Loucy (cell line): ENCODE measurements around the gene PER2.
"Not testable (repeated sequence)": the region's sequence is repeated elsewhere in the genome, so short reads cannot be mapped to it uniquely, and the experiment has no call there.

Source experiments
- H2AFZ ChIP-seq: fragments of 200-600 bp; sonication (generic); 2 replicates; pipeline ENCODE4 v1.6.0; 2016; ENCODE audit warnings: antibody characterized with exemption, mild to moderate bottlenecking, low read length, moderate library complexity
- H3F3A ChIP-seq: fragments of 200-600 bp; 2 replicates; pipeline ENCODE4 v1.6.0; 2016; ENCODE audit warnings: antibody characterized with exemption, low read depth, mild to moderate bottlenecking
- H3K27me3 ChIP-seq: fragments of 200-600 bp; sonication (generic); 2 replicates; pipeline ENCODE4 v1.6.1; 2014; ENCODE audit warnings: low read length, mild to moderate bottlenecking; ENCODE audit not compliant: insufficient read depth, poor library complexity, severe bottlenecking
- H3K36me3 ChIP-seq: fragments of 200-600 bp; sonication (generic); 2 replicates; pipeline ENCODE4 v1.6.1; 2016; ENCODE audit warnings: low read length; ENCODE audit not compliant: insufficient read depth
- H3K4me1 ChIP-seq: fragments of 200-600 bp; sonication (generic); 2 replicates; pipeline ENCODE4 v1.5.1; 2014; ENCODE audit warnings: low read length, mild to moderate bottlenecking; ENCODE audit not compliant: insufficient read depth, poor library complexity, severe bottlenecking
- H3K4me2 ChIP-seq: fragments of 200-600 bp; sonication (generic); 2 replicates; pipeline ENCODE4 v1.6.0; 2014; ENCODE audit warnings: antibody characterized with exemption, low read length, low read depth, mild to moderate bottlenecking; ENCODE audit not compliant: poor library complexity, severe bottlenecking
- H3K4me3 ChIP-seq: fragments of 200-600 bp; sonication (generic); 2 replicates; pipeline ENCODE4 v1.5.1; 2014; ENCODE audit warnings: low read length, mild to moderate bottlenecking, mixed read lengths; ENCODE audit not compliant: poor library complexity, severe bottlenecking
- H3K79me2 ChIP-seq: fragments of 200-600 bp; sonication (generic); 2 replicates; pipeline ENCODE4 v1.6.1; 2014; ENCODE audit warnings: low read length; ENCODE audit not compliant: insufficient read depth
- H3K9ac ChIP-seq: fragments of 200-600 bp; sonication (generic); 2 replicates; pipeline ENCODE4 v1.6.0; 2014; ENCODE audit warnings: mild to moderate bottlenecking, low read depth, low read length, moderate library complexity; ENCODE audit not compliant: poor library complexity, severe bottlenecking
- H3K9me2 ChIP-seq: fragments of 200-600 bp; sonication (generic); replicated peaks from 2 replicates; pipeline ENCODE4 v1.6.1; 2016; ENCODE audit warnings: low read depth, low read length, mixed read lengths
- H3K9me3 ChIP-seq: fragments of 200-600 bp; sonication (generic); 2 replicates; pipeline ENCODE4 v1.6.1; 2014; ENCODE audit warnings: mild to moderate bottlenecking, antibody characterized with exemption, low read length, low read depth; ENCODE audit not compliant: insufficient read depth
- H4K20me1 ChIP-seq: fragments of 200-600 bp; sonication (generic); 2 replicates; pipeline ENCODE4 v1.6.0; 2014; ENCODE audit warnings: antibody characterized with exemption, low read length, mild to moderate bottlenecking; ENCODE audit not compliant: insufficient read depth, poor library complexity, severe bottlenecking
- EZH2phosphoT487 ChIP-seq: fragments of 200-600 bp; IDR thresholded peaks from 2 replicates; pipeline ENCODE4 v1.6.1; 2018; ENCODE audit warnings: antibody characterized with exemption, mild to moderate bottlenecking, moderate library complexity, borderline replicate concordance
- TF ChIP-seq, protein P1 (sequence below): fragments of 200-600 bp; sonication (generic); conservative IDR thresholded peaks from 2 replicates; pipeline ENCODE4 v1.5.1; 2014; ENCODE audit warnings: mild to moderate bottlenecking, antibody characterized with exemption, low read length

Gene PER2

GRCh38 chr2:238274152-238274865, 14.1 kb downstream of the PER2 start:
- H3K36me3 ChIP-seq: peaks cover 72% of the 10 kb centered on the region
- H3K27me3 ChIP-seq: no peaks in the 10 kb centered on the region

DNA sequence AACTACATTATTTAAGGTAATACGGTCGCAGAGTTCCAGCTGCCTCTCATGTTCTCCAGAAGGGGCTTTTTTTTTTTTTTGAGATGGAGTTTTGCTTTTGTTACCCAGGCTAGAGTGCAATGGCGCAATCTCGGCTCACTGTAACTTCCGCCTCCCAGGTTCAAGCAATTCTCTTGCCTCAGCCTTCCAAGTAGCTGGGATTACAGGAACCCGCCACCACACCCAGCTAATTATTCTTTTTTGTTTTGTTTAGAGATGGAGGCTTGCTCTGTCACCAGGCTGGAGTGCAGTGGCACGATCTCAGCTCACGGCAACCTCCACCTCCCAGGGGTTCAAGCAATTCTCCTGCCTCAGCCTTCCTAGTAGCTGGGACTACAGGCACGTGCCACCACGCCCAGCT, 15.0 kb downstream of the PER2 start:
- not testable (repeated sequence) for H3K4me1 ChIP-seq, H2AFZ ChIP-seq, H3K79me2 ChIP-seq, H3K9me3 ChIP-seq, H4K20me1 ChIP-seq, H3K4me3 ChIP-seq, H3K9me2 ChIP-seq, H3K9ac ChIP-seq, H3K27me3 ChIP-seq, H3K4me2 ChIP-seq, H3F3A ChIP-seq
- peaks cover 79% of the 10 kb centered on the region for H3K36me3 ChIP-seq

More at GRCh38 chr2:238274152-238274865, 14.1 kb downstream of the PER2 start:
- no peak overlapping the region for H3K4me3 ChIP-seq
- no peaks in the 10 kb centered on the region for H3K9me2 ChIP-seq
- H3K79me2 ChIP-seq: peaks cover 11% of the 10 kb centered on the region; the same call in 1 of the 2 replicates
- TF ChIP-seq, protein P1, sequence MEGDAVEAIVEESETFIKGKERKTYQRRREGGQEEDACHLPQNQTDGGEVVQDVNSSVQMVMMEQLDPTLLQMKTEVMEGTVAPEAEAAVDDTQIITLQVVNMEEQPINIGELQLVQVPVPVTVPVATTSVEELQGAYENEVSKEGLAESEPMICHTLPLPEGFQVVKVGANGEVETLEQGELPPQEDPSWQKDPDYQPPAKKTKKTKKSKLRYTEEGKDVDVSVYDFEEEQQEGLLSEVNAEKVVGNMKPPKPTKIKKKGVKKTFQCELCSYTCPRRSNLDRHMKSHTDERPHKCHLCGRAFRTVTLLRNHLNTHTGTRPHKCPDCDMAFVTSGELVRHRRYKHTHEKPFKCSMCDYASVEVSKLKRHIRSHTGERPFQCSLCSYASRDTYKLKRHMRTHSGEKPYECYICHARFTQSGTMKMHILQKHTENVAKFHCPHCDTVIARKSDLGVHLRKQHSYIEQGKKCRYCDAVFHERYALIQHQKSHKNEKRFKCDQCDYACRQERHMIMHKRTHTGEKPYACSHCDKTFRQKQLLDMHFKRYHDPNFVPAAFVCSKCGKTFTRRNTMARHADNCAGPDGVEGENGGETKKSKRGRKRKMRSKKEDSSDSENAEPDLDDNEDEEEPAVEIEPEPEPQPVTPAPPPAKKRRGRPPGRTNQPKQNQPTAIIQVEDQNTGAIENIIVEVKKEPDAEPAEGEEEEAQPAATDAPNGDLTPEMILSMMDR: no peak
- no peak for TF ChIP-seq EZH2phosphoT487
- no peak overlapping the region for H3K4me2 ChIP-seq
- no peaks in the 10 kb centered on the region for H4K20me1 ChIP-seq
- no peaks in the 10 kb centered on the region for H3F3A ChIP-seq
- H3K9me3 ChIP-seq: no peaks in the 10 kb centered on the region
- no peak overlapping the region for H3K9ac ChIP-seq
- no peaks in the 10 kb centered on the region for H3K4me1 ChIP-seq
- no peak overlapping the region for H2AFZ ChIP-seq

DNA sequence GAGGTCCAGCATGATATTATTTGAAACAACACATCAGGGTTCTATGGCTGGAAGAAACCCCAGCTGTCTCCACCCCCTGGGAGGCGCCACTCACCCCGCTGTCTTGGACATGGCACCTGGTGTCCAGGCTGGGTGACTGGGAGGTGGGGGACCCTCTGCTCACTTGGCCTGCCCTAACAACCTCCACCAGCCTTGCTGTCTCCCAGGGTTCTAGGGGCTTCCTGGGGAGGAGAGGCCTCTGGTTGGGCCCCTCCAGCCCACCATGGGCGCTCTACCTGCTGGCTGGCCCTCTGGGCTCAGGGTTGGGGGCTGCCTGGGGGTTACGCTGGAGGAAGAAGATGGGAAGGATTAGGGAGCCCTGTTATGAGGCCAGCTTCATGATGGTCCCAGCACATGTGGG, 16.3 kb downstream of the PER2 start:
- no peak overlapping the region for H3K4me2 ChIP-seq
- no peak overlapping the region for H3K4me3 ChIP-seq
- no peaks in the 10 kb centered on the region for H3K27me3 ChIP-seq
- H4K20me1 ChIP-seq: no peaks in the 10 kb centered on the region
- H3K36me3 ChIP-seq: peaks cover 85% of the 10 kb centered on the region
- no peaks in the 10 kb centered on the region for H3K79me2 ChIP-seq
- H3K4me1 ChIP-seq: no peaks in the 10 kb centered on the region
- H3K9ac ChIP-seq: no peak overlapping the region
- H3K9me2 ChIP-seq: no peaks in the 10 kb centered on the region
- no peaks in the 10 kb centered on the region for H3F3A ChIP-seq
- TF ChIP-seq, protein P1: no peak
- TF ChIP-seq EZH2phosphoT487: no peak
- H3K9me3 ChIP-seq: no peaks in the 10 kb centered on the region
- no peak overlapping the region for H2AFZ ChIP-seq

GRCh38 chr2:238271686-238272085, 16.7 kb downstream of the PER2 start:
- H3K9me2 ChIP-seq, H3F3A ChIP-seq, H3K4me2 ChIP-seq, H3K79me2 ChIP-seq, H2AFZ ChIP-seq, H3K4me1 ChIP-seq, H3K9ac ChIP-seq, H4K20me1 ChIP-seq, H3K4me3 ChIP-seq, H3K9me3 ChIP-seq, H3K27me3 ChIP-seq: not testable (repeated sequence)
- peaks cover 83% of the 10 kb centered on the region for H3K36me3 ChIP-seq
